ENCODE data around the gene ADAM12.
A peak's percentile ranks its signal among the peaks of the same experiment; 100 is the strongest.
"Not testable (repeated sequence)": the region's sequence is repeated elsewhere in the genome, so short reads cannot be mapped to it uniquely, and the experiment has no call there.

Gene ADAM12

DNA sequence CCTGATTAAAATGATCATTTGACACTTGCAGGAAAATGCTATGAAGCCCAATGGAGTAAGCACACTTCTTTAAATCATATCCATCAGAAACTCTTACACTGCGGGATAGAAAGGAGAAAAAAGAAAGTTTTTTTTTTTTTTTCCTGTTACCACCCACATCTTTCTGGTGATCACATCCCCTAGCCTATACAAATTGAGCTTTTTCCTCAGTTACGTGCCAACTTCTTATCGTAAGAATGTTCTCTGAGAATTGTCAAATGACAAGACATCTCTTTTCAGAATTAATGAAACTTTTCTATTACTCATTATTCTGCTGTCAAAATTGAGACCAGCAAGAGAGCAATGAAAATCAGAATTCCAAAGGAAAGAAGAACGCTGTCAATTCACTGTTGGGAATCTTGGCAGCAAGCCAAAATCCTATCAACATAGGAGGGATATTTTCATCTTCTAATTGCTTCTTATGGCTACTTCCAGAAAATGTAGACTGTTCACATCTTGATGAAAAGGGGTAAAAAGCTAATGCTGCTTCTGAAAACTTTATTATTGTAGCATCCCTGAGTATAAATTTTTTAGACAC, 179.5 kb downstream of the ADAM12 start:
- peak; percentile 63 for DNase-seq

DNA sequence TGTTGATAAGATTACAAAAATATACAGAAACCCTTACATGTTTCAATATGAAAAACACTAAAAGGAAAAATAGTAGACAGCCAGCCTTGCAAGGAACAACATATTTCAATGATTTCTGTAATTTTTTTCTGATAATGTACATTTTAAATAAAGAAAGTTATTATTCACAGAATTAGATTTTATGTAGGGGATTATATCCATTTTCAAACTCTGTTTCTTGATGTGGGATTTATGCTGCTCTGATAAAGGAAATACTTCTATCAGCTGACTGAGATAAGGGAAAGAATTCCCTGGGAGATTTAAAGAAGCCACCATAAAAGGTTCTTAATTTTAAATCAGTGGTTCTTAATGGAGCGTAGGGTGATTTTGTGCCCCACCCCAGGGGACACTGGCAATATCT, 180.4 kb downstream of the ADAM12 start:
- DNase-seq = no peak

DNA sequence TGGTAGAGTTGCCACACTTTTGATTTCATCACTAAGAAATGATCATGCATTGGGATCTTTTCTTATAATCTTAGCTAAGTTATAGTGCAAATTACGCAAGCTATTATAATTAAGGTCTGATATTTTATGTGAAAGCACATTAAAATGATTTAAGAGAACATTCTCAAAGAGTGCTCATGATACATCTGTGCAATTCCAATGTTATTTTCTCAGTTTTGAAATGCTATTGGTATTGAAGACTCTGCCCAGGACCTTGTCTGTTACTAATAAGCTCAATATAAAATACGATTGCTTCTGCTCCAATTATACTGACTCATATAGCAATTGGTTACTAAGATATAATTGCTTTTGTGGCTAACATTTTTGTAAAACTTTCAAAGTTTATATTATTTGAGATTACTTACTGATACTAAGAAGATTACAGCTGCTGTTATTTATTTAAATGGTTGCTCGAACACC, 180.9 kb downstream of the ADAM12 start:
- no peak for DNase-seq

DNA sequence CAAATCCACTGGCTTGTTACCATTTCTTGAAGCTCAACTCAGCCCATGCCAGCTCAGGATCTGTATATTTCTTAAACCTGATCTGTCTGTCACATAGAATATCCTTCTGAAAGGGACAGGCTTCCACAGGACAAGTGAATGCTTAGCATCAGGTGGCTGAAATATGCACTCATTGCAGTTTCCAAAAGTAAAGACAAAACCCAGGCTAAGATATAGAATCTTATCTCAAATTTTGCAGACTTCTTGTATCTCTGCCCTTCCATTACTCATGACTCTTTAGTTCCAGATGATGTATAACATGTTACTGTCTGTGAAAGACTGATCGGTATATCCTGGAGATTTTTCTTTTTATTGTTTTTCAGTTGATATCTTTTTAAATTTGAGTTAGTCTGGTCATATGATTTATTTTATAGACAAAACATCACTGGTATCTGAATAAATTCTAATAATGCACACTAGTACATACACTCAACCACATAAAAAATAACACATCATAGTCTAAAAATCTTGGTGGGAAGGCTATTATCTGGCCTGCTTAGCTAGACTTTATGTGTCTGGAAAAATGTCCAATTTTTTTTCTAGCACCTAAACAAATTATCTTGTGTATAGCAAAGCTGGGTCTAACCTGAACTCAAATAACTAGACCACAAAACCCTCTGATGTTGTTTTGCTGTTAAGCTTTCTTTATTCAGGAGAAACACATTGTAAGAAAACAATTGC, 182.6 kb downstream of the ADAM12 start:
- DNase-seq = no peak

DNA sequence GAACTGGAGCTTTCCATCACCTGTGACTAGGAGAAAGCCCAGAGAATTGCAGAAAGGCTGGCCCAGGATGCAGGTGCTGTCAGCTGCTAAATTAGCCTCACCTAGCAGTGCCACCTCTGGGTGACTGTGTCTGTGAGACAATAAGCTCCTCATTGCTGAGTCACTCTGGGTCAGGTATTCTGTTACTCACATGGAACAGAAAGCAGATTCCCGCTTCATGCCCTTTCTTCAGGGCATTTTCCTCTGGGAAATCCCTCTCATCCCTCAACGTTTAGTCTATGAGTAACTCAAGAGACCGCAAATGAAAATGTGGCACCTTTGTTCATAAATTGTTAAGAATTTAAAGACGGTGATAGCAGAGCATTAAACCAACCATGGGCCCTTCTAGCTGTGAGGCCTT, 184.0 kb downstream of the ADAM12 start:
- no peak for DNase-seq

DNA sequence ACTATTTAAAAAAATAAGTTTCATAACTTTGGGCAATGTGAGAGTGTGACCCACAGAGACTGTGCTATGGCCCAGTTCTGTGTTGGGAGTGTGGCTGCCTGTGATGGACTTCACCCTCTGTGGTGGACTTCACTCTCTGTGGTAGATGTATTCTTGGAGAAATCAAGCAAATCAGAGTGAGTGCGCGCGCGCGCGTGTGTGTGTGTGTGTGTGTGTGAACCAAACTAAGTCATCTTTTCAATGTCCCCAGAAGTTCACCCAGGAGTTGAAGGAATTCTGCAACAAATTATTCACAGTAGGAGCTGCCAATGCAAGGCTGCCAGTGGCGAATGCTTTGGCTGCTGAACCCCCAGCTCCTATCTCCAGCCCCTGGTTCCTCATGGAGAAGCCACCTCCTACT, 184.5 kb downstream of the ADAM12 start:
- no peak for DNase-seq

DNA sequence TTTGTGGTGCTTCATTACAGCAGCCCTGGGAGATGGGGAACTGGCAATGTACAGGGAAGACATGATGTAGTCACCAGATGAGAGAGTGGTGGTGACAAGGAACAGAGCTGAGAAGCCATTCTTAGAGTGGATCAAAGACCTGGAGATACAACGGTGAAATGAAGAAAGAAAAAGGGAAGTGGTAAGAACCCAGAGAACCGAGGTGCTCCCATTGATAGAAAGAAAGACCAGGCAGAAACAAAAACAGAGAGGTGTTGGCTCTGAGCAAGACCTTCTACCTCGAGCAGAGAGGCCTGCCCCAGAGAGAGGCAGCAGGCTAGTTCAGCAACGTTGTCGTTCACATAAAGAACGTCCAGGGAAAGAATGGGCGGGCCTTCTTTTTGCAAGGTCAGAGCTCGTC, 186.7 kb downstream of the ADAM12 start:
- no peak for DNase-seq

DNA sequence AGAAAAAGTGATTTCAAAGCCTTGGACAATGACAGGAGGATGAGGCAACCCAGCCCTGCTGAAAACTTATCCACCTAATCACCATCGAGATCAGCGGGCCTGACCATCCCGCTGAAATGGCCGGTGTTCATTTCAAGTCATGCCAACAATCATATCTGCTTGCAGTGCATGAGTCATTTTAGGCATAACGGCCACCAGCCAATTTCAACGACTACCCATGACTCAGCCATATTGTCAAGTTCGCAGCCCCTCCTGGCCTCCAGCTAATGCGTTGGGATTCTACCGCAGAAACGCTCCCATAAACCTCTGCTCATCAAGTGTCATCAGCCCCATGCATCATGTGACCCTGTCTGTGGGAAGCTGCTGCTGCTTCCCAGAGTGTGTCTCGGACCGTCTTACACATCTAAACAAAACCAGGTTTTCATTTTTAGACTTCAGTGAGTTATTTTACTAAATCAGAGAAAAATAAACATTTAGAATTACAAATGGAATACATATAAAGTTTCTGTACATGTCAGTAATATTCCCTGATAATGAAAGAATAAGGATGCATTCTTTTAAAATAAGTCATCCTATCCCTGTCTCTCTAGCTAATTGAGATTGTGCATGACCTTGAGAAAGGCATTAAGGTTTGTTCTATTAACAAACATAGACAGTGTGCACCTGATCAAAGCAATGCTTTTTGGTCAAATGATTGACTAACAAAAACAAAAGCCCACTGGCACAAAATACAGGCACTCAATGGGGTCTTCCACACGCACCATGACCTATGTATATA, 188.9 kb downstream of the ADAM12 start:
- DNase-seq = no peak

DNA sequence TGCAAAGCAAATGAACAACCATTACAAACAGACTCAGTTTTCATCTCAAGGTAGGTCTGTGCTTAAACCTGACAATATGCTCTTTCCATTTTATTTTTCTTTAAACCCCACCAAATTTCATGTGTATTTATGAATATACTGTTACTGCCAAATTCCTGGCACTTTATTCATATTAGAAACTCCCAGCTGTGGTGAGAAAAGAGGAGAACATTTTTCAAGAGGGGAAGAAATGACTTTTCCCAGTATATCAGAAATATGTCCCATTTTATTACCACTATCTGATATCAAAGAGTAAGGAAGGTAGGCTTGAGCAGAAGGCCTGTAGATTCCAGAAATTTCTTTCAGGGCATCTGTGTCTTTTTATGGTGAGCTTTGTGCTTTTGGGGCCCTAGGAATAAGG, 189.6 kb downstream of the ADAM12 start:
- DNase-seq = no peak

DNA sequence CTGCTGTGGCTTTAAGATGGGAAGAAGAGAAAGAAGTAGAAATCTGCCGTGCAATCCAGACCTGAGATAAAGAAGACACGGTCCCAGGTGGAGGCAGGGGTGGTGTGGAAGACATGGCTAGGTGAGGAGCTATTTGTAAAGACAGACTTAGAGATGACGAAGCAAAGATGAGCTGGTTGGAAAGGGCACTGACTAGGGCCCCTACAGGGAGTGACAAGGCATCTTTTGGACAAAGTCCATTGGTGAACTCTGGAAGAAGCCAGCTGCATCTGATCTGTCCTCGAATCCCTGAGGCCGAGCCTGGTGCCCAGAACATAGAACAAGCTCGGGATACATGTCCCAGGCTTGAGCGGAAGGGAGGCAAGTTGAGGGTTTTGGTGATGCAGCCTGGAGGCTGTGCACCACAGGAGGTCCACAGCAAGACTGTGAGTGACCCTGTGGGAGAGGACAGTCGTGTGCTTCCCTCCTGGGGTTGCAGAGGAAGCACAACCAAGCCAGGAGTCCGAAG, 191.2 kb downstream of the ADAM12 start:
- DNase-seq = no peak

DNA sequence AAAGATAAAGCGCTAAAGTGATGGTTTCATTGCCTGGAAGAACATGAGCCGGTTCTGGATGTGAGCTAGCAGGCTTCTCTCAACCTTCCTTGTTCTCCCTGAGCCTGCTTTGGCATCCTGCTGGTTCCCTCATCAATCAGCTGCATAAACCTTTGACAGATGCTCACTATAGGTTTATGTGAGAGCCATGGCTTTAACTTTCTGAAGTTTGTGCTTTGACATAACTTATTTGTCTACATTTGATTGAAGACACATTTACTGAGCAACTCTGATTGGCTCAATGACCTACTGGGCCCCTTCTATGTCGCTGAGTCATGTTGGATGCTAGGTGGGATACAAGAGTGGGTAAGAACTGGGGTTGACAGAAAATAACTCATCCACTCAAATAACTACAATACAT, 192.0 kb downstream of the ADAM12 start:
- no peak for DNase-seq

DNA sequence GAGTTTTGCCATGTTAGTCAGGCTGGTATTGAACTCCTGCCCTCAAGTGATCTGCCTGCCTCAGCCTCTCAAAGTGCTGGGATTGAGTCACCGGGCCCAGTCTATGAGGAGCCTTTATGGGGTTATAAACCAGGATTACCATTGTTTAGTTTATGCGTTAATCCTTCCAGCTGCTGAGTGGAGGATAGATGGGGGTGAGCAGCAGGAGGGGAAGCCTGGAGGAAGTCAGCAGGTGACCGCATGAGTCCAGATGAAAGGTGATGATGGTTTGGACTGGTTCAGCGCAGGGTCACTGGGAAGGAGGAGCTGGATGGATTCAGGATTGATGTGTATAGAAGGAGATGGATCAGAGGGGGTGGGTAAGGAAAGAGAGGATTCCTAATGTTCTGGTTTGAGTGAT, 197.1 kb downstream of the ADAM12 start:
- DNase-seq = peak; percentile 27

DNA sequence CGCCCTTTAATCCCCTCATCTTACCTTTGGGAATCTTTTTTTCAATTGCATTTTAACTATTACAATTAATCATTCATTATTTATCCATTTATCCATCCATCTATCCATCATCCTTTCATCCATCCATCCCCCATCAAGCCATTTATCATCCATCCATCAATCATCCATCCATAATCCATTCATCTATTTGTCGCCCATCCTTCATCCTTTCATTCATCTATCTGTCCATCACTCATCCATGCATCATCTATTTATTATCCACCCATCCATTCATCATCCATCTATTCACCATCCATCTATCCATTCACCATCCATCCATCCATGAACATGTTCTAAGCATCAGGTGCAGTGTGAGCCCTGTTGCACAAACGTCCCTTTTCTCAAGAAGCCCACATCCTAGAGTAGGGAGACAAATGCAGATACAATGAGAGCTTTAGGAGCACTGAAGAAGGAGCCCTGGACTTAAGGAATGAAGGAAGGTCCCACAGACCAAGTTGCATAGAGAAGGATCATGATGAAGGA, 199.5 kb downstream of the ADAM12 start:
- no peak for DNase-seq

DNA sequence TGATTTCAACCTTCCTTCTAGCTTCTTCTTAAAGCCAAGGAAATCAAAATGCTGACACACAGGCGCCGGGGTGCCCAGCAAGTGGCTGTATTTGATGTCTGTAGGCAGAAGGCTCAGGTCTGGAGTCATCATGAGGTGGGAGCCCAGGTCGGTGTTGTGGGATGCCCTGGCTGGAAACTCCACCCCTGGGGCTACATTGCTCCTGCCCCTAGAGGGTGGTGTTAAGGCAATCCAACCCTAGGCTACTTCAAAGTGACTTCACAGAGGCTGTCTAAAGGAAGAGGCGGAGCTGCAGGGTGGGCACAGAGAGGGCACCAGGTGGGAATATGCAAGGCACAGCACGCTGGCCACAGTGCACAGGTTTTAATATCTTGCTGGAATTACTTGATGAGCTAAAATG, 200.9 kb downstream of the ADAM12 start:
- no peak for DNase-seq

DNA sequence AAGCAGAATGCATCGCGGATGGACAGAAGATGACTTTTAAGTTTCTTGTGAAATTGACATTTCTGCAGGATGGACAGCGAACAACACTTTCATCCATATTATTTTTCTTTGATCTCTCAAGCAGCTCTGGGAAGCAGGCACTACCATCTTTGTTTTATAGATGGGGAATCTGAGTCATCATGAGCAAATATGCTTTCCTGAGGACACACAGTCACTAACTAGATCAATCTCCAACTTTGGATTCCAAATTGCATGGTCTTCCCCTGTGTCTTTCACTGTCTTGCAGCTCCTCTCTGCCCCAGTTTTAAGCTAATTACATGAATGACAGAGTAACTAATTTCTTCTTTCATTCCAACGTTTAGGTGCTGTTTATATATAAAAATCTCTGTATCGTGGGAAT, 201.5 kb downstream of the ADAM12 start:
- DNase-seq = no peak

DNA sequence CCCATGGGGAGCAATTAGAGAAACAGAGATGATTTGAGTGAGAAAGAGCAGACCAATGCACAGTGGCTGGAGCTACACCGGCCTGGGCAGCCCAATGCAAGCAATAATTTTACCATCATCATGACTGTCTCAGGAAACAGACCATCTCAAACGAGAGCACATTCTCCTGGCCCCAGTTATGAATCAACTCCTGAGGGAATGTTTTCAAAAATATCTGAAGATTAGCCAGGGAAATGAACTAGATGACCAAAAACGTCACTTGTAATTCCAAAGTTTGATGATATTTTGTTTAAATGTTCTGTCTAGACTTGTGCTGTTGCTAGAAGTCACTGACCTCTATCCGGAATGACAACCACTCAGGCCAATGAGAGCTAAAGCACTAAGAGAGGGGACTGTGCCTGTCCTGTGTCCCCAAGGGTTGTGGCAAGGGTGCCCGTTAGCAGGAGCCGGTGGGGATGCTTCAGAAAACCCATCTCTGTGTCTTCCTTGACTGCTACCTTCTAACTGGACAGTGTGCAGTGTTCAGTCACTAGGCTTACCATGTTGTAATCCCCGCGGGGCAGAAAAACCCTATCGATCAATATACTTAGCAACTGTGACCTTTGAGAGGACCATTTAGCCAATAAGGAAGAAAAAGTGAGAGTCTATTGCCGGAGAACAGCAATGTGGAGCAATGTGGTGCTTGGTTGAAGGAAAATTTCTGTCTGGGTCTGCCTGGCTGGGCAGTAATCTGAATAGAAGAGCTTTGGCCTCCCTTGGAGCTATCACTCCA, 202.4 kb downstream of the ADAM12 start:
- no peak for DNase-seq

DNA sequence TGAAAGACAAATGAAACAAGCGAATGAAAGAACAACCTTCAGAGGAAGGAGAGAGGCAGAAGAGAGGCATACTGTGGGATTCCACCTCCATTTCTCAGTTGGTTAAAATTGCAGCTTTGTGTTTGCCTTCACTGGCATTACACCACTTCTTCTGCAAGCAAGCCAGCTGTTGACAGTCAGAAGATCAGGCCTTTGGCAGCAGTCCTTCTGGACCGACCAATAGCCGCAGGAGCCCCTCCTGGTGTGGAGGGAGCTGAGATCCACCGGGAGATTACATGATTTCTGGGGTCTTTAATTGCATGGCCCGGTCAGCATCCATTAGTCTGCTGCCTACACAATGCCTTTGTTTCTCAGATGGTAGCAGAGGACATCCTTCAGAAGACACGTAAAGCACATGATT, 206.7 kb downstream of the ADAM12 start:
- no peak for DNase-seq

DNA sequence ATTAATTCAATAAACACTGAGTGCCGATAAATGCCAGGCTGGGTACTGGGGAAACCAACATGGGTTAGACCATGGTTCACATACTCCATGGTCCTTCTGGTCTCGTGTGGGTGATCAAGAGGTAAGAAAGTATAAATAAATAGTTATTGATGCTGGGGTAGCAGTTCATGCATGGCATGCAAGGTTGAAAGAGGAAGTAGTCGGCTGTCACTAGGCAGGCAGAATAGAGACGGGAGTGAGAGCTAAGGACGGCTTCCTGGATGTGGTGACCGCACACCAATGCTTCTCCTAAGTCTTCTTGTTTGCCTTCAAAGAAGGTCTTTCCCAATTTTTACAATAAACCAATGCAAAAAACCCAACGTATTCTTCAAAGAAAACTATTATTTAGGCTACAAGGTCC, 208.6 kb downstream of the ADAM12 start:
- DNase-seq = no peak

DNA sequence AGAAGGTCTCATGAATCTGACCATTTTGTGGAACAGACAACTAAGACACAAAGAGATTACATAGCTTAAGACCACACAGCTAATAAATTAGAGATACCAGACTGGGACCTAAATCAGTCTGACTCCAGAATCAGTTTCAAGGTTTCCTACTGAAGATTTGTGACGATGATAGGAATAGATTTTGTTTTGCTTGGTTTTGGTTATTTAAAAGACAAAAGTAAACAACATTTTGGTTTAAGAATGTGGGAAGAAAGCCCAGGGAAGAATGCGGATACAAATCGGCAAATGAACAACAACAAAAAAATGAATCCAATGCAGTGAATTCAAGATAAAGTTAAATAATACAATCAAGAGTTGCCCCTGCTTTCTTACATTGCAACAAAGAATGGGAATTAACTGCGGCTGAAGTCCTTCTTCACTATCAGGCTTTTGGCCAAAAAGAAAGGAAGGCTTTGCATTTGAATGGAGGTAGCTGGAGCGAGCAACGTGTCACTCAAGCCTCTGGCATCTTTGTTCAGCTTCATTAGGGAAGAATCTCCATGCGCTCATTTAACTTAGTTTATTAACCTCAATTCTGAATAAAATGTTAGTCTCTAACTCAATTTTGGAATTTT, 210.8 kb downstream of the ADAM12 start:
- DNase-seq = no peak

DNA sequence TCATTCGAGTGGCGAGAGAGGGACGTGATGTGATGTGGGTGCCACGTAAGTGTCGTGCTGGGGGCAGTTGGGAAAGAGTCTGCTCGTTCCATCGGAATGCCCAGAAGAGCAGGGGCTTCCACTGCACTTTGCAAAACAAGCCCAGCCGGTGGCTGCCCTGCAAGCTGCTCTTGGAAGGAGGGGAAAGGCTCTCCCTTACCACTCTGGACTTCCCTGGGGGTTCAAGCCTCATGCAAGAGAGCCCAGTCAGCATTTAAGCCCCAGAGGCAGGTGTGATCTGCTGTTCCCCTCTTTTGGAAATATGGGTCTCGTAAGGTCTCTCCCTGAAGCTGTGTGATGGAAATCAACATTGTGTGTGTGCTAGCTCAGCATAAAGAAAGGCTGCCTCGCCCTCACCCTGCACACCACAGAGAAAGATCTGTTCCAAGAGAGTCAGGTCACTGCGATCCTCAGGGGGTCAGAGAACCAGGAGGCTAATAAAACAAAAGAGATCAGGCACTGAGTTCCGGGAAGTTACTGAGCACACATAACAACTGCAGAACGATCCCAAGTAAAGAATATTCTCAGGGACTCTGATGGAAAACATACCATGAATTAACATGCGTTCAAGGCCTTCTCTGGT, 212.5 kb downstream of the ADAM12 start:
- no peak for DNase-seq

DNA sequence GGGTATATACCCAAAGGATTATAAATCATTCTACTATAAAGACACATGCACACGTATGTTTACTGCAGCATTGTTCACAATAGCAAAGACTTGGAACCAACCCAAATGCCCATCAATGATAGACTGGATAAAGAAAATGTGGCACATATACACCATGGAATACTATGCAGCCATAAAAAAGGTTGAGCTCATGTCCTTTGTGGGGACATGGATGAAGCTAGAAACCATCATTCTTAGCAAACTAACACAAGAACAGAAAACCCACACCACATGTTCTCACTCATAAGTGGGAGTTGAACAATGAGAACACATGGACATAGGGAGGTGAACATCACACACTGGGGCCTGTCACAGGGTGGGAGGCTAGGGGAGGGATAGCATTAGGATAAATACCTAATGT, 215.5 kb downstream of the ADAM12 start:
- not testable (repeated sequence) for DNase-seq

DNA sequence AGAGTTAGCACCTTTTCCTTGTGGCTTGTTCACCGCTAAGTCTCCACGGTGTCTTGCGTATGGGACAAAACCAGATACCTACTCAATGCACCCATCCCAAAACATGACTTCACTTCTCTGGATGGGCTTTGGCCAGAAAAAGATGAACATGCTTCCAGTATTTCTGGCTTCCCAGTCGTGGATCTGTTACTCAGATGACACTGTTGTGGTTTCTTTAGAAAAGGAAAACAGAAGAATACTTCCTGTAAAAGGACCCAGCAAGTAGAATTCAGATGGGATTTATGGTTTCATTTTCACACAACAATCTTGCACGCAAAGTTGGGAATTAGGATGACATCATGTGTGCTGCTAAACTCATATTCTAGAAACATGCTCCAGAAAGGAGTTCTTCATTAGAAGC, 216.7 kb downstream of the ADAM12 start:
- DNase-seq = no peak

Data from NCI-H82 (cell line).